GM12875 (cell line): ENCODE results near the gene CCDC172.

Experiments
- H3K4me3 ChIP-seq: one replicate; pipeline ENCODE4 v1.5.1; 2011; ENCODE audit warnings: low read depth, low read length, control low read depth
- CTCF ChIP-seq: IDR thresholded peaks from 2 replicates; pipeline ENCODE4 v1.5.1; 2011; ENCODE audit warnings: low read depth, mild to moderate bottlenecking, control low read depth, inconsistent platforms, low read length, moderate library complexity, borderline replicate concordance; ENCODE audit not compliant: insufficient read depth

CCDC172 gene

DNA sequence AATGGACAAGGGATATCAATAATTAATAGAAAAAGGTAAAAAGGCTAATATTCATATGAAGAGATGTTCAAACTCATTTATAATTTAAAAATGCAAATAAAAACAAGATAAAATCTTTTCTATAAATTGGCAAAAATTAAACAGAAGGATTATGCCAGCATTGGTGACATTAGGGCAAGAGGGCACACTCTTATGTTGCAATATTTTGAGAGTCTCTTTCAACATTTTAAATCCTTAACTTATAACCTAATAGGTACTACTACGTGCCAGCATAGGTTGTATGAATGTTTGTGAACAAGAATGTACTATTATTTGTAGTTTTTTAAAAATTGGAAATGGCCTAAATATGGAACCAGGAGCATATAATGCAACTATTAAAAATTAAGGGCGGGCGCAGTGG is 78.6 kb downstream of the CCDC172 start:
- H3K4me3 ChIP-seq = no peak overlapping the region
- TF ChIP-seq CTCF = no peak

DNA sequence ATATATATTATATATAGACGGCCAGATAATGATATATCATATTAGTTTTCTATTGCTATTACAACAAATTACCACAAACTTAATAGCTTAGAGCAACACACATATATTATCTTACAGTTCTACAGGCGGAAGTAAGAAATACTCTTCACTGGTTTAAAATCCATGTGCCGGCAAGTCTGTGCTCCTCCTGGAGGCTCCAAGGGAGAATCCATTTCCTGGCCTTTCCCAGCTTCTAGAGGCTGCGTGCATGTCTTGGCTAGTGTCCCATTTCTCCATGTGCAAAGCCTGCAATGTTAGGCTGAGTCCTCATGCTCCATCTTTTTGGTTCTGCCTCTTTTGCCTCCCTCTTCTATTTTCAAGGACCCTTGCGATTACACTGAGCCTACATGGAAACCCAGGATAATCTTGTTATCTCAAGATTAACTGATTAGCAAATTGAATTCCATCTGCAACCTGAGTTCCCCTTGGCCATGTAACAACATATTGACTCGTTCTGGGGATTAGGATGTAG is 79.5 kb downstream of the CCDC172 start:
- H3K4me3 ChIP-seq = no peak overlapping the region
- no peak for TF ChIP-seq CTCF

DNA sequence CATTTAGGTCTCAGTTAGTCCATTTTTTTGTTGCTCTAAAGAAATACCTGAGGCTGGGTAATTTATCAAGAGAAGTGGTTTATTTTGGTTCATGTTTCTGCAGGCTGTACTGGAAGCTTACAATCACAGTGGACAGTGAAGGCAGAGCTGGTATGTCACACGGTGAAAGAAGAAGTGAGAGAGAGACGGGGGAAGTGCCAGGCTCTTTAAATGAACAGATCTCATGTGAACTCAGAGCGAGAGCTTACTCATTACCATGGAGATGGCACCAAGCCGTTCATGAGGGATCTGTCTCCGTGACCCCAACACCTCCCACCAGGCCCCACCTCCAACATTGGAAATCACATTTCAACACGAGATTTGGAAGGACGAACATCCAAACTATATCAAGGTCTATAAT is 84.5 kb downstream of the CCDC172 start:
- no peak for TF ChIP-seq CTCF
- H3K4me3 ChIP-seq = no peak overlapping the region

DNA sequence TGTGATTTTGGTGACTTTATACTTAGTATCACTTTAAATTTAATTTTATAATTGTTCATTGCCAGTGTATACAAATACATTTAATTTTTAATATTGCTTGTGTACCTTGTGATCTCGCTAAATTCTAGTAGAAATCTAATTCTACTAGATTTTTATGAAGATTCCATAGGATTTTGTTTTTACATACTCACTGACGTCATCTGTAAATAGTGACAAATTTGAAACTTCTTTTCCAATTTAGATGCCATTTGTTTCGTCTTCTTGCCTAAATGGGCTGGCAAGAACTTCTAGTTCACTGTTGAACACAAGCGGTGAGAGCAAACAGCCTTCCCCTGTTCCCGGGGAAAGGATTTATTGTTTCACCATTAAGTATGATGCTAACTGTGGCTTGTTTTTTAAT is 86.1 kb downstream of the CCDC172 start:
- TF ChIP-seq CTCF = no peak
- H3K4me3 ChIP-seq = no peak overlapping the region

DNA sequence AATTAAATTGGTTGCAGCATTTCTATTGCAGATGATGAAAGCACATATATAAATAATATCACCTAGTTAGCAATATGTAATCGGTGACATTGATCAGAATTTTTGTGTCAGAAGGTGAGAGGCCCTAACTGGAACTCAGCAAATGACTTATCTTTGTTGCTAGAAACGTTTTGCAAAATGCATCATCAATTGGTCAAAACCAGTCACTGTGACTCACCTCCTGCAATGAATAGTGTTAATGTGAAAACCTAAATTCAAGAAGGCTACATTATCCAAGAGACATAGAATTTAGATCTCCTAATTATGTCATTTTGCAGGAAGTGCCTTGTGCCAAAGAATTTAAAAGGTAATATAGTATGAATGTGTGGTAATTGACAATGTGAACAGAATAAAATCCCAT is 93.6 kb downstream of the CCDC172 start:
- no peak overlapping the region for H3K4me3 ChIP-seq
- TF ChIP-seq CTCF = no peak

GRCh38 chr10:116418389-116418788 is 94.1 kb downstream of the CCDC172 start:
- no peak overlapping the region for H3K4me3 ChIP-seq
- no peak for TF ChIP-seq CTCF

GRCh38 chr10:116421815-116422214 is 97.6 kb downstream of the CCDC172 start:
- no peak overlapping the region for H3K4me3 ChIP-seq
- TF ChIP-seq CTCF = no peak
